ENCODE measurements around the gene SLC6A16.

The SLC6A16 gene

DNA sequence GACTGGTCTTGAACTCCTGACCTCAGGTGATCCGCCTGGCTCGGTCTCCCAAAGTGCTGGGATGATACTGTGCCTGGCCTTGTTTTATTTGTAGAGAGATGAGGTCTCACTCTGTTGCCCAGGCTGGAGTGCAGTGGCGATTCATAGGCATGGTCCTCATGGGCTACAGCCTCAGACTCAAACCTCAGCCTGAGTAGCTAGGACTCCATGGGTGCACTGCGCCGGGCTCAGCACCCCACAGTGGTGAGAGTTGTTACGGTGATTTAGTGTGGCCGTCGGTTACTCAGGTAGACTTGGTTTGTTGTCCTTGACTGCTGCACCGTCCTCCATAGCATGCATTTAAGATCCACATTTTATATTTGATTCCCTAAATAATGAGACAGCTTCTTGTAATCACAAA, 80.7 kb downstream of the SLC6A16 start:
- H3K4me1 ChIP-seq (ENCODE audit: insufficient read depth, low read length), result no peaks in the 10 kb centered on the region
- H3K9ac ChIP-seq (ENCODE audit: low read depth, low read length), result no peak overlapping the region
- no peaks in the 10 kb centered on the region for H3K36me3 ChIP-seq (ENCODE audit: insufficient read depth, low read length)
- no peaks in the 10 kb centered on the region for H3K9me3 ChIP-seq (ENCODE audit: control insufficient read depth, insufficient read depth, low read length)

DNA sequence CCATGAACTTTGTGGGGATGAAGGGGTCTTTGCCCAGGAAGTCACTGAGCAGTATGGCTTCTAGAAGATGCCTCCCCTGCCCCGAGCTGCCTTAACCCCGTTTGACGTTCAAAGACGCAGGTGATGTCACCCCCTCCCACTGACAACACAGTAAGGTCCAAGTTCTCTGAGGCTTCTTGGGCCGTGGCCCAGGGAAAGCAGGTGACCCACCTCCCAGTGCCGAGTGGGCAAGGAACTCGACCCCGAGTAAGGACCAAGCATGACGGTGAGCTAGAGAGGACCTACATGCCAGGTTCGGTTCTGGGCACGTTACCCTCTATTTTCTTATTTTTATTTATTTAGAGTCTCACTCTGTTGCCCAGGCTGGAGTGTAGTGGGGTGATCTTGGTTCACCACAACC, 81.3 kb downstream of the SLC6A16 start:
- no peaks in the 10 kb centered on the region for H3K36me3 ChIP-seq (ENCODE audit: insufficient read depth, low read length)
- no peak overlapping the region for H3K9ac ChIP-seq (ENCODE audit: low read depth, low read length)
- H3K4me1 ChIP-seq (ENCODE audit: insufficient read depth, low read length), result no peaks in the 10 kb centered on the region

DNA sequence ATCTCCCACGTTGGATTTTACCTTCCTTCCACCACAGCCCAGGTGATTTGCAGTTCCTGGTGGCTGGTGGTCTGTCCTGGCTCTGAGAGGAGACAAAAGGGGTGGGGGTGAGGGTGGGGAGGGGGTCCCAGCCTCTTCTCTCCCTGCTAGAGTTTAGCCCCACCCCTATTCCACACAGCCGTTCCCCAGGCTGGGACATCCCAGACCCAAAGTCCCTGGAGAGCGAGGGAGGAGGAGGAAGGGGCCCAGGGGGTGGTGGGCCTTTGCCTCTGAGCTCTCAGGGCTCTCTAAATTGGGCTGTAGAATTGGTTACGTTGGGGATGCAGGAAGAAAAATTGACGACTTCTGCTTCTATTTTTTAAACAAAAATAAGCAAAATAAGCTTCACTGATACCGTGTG, 81.9 kb downstream of the SLC6A16 start:
- Histone ChIP-seq H3K36me3 (ENCODE audit: insufficient read depth, low read length) (no peaks in the 10 kb centered on the region), H3K4me1 (ENCODE audit: insufficient read depth, low read length) (no peaks in the 10 kb centered on the region), H3K9me3 (ENCODE audit: control insufficient read depth, insufficient read depth, low read length) (no peaks in the 10 kb centered on the region), H3K9ac (ENCODE audit: low read depth, low read length) (no peak overlapping the region)

More for the DNA sequence above, 81.3 kb downstream of the SLC6A16 start:
- H3K9me3 ChIP-seq (ENCODE audit: control insufficient read depth, insufficient read depth, low read length), result no peaks in the 10 kb centered on the region

DNA sequence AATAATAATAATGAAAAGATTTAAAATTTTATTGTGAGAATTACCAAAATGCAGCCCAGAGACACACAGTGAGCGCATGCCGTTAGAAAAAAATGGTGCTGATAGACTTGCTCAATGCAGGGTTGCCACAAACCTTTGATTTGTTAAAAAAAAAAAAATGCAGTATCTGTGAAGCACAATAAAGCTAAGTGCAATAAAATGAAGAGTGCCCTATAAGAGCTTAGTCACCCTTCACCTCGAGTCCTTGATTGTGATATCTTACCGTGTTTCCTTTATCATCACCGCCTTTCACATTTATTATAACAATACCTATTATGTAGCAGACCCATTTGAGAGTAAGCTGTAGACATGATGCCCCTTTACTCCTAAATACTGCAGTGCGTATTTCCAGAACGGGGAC, 83.2 kb downstream of the SLC6A16 start:
- H3K4me1 ChIP-seq (ENCODE audit: insufficient read depth, low read length), result no peaks in the 10 kb centered on the region
- no peaks in the 10 kb centered on the region for H3K36me3 ChIP-seq (ENCODE audit: insufficient read depth, low read length)

More for the DNA sequence above, 83.2 kb downstream of the SLC6A16 start:
- H3K9me3 ChIP-seq (ENCODE audit: control insufficient read depth, insufficient read depth, low read length), result no peaks in the 10 kb centered on the region
- H3K9ac ChIP-seq (ENCODE audit: low read depth, low read length), result no peak overlapping the region
